IMR-90 (cell line): ENCODE measurements around the gene CNKSR3. TPM values are rescaled to one million over a fixed set of nuclear protein-coding genes. Genes with fewer than 3 reads are reported as not detected.
"Not testable (repeated sequence)": the region's sequence is repeated elsewhere in the genome, so short reads cannot be mapped to it uniquely, and the experiment has no call there.

ENCODE experiments used
- ATAC-seq: fragments of 200-7000 bp; cut with Tn5 transposase; 2 replicates; pipeline ENCODE4 v1.9.1; 2020; ENCODE audit warnings: low read depth, mild to moderate bottlenecking, moderate library complexity
- BruUV-seq: library from RNA; stranded (reverse); fragments of 400-500 nt; replicated peaks from 2 replicates; lab custom pipeline; 2021; lab: Mats Ljungman, UMichigan
- CTCF ChIA-PET: fragments of 300-600 bp; formaldehyde crosslinking; extraction: SDS; loops from one replicate; lab custom pipeline; 2021; ENCODE audit warnings: antibody characterized with exemption; lab: Yijun Ruan, JAX
- POLR2A ChIA-PET: fragments of 300-600 bp; sonication (Branson Sonifier 250); formaldehyde crosslinking; loops from one replicate; lab custom pipeline; 2022; ENCODE audit warnings: antibody characterized with exemption; ENCODE audit not compliant: unreplicated experiment; lab: Charles Lee
- DNase-seq: peaks from one replicate; pipeline ENCODE4 v3.0.0; 2013
- H2AFZ ChIP-seq: replicated peaks from 2 replicates; pipeline ENCODE3; 2013; ENCODE audit warnings: low read length, mild to moderate bottlenecking; ENCODE audit not compliant: poor library complexity
- H2AK5ac ChIP-seq: 2 replicates; pipeline ENCODE4 v1.6.1; 2013; ENCODE audit warnings: low read depth, low read length, inconsistent platforms
- H2AK9ac ChIP-seq: replicated peaks from 2 replicates; pipeline ENCODE3; 2013; ENCODE audit warnings: mild to moderate bottlenecking, low read depth, low read length, moderate library complexity; ENCODE audit not compliant: poor library complexity
- H2BK120ac ChIP-seq: 2 replicates; pipeline ENCODE4 v1.6.1; 2013; ENCODE audit warnings: low read depth, low read length, inconsistent platforms
- H2BK15ac ChIP-seq: 3 replicates; pipeline ENCODE4 v1.6.1; 2013; ENCODE audit warnings: low read depth, low read length, inconsistent platforms
- H2BK20ac ChIP-seq: 2 replicates; pipeline ENCODE4 v1.6.1; 2013; ENCODE audit warnings: low read depth, mild to moderate bottlenecking, inconsistent platforms, low read length, moderate library complexity
- H2BK5ac ChIP-seq: 2 replicates; pipeline ENCODE4 v1.6.1; 2013; ENCODE audit warnings: mild to moderate bottlenecking, low read depth, low read length, inconsistent platforms; ENCODE audit not compliant: poor library complexity, severe bottlenecking
- H3K14ac ChIP-seq: replicated peaks from 2 replicates; pipeline ENCODE4 v1.6.1; 2013; ENCODE audit warnings: low read depth, low read length, inconsistent platforms
- H3K18ac ChIP-seq: 2 replicates; pipeline ENCODE4 v1.6.1; 2013; ENCODE audit warnings: low read depth, low read length, control low read depth
- H3K23ac ChIP-seq: 2 replicates; pipeline ENCODE4 v1.6.1; 2013; ENCODE audit warnings: low read depth, low read length, inconsistent platforms
- H3K27ac ChIP-seq: 2 replicates; pipeline ENCODE4 v1.5.1; 2013; ENCODE audit warnings: mild to moderate bottlenecking, control low read depth, low read length; ENCODE audit not compliant: insufficient read depth
- H3K27me3 ChIP-seq: 2 replicates; pipeline ENCODE4 v1.6.1; 2013; ENCODE audit warnings: low read length; ENCODE audit not compliant: control insufficient read depth, insufficient read depth
- H3K36me3 ChIP-seq: 2 replicates; pipeline ENCODE4 v1.6.1; 2013; ENCODE audit warnings: low read length, mixed read lengths; ENCODE audit not compliant: control insufficient read depth, insufficient read depth
- H3K4ac ChIP-seq: 2 replicates; pipeline ENCODE4 v1.6.1; 2013; ENCODE audit warnings: low read depth, low read length, inconsistent platforms
- H3K4me1 ChIP-seq: 2 replicates; pipeline ENCODE4 v1.6.1; 2013; ENCODE audit warnings: low read length, mixed read lengths; ENCODE audit not compliant: control insufficient read depth, insufficient read depth
- H3K4me2 ChIP-seq: 2 replicates; pipeline ENCODE4 v1.6.1; 2013; ENCODE audit warnings: low read depth, mild to moderate bottlenecking, control low read depth, low read length, moderate library complexity
- H3K4me3 ChIP-seq: 2 replicates; pipeline ENCODE4 v1.5.1; 2013; ENCODE audit warnings: low read depth, mild to moderate bottlenecking, control low read depth, low read length, moderate library complexity; ENCODE audit not compliant: insufficient read depth
- H3K56ac ChIP-seq: 2 replicates; pipeline ENCODE4 v1.6.1; 2013; ENCODE audit warnings: low read length, inconsistent platforms; ENCODE audit not compliant: insufficient read depth; ENCODE audit errors: extremely low read depth
- H3K79me1 ChIP-seq, 2 experiments: 2 replicates each; pipeline ENCODE4 v1.6.1; 2013; ENCODE audit warnings: low read length in 2 of 2, inconsistent platforms in 1 of 2, low read depth in 1 of 2
- H3K9ac ChIP-seq: 2 replicates; pipeline ENCODE4 v1.6.1; 2013; ENCODE audit warnings: low read depth, low read length, control low read depth
- H3K9me1 ChIP-seq: 2 replicates; pipeline ENCODE4 v1.6.1; 2013; ENCODE audit warnings: low read length, inconsistent platforms; ENCODE audit not compliant: insufficient read depth
- H3K9me3 ChIP-seq: 2 replicates; pipeline ENCODE4 v1.6.1; 2013; ENCODE audit warnings: low read length; ENCODE audit not compliant: control insufficient read depth, insufficient read depth
- H4K20me1 ChIP-seq: 2 replicates; pipeline ENCODE4 v1.6.1; 2013; ENCODE audit warnings: low read length, inconsistent platforms; ENCODE audit not compliant: insufficient read depth
- H4K5ac ChIP-seq: 2 replicates; pipeline ENCODE4 v1.6.1; 2013; ENCODE audit warnings: mild to moderate bottlenecking, low read depth, low read length, control low read depth
- H4K8ac ChIP-seq, 2 experiments: 2 replicates each; pipeline ENCODE4 v1.6.1; 2013; ENCODE audit warnings: low read depth in 2 of 2, low read length in 2 of 2, control low read depth in 1 of 2, inconsistent platforms in 1 of 2
- H4K91ac ChIP-seq: 2 replicates; pipeline ENCODE4 v1.6.1; 2013; ENCODE audit warnings: low read depth, low read length, inconsistent platforms; ENCODE audit not compliant: insufficient read depth
- NFE2L2 ChIP-seq: fragments of 150-350 bp; IDR thresholded peaks from 2 replicates; pipeline ENCODE4 v1.6.1; 2016; ENCODE audit warnings: low read depth, mild to moderate bottlenecking, low read length
- WGBS, 2 experiments: methylation state at CpG; one replicate each; pipeline versions ENCODE4 v1.1.5 to v1.1.7; 2013; ENCODE audit warnings: missing lambda C conversion rate in 2 of 2; ENCODE audit not compliant: insufficient read length in 1 of 2; ENCODE audit errors: extremely low coverage in 2 of 2; 5-methylcytosine and 5-hydroxymethylcytosine counted together
- dilution Hi-C: fragments of 300-500 bp; cut with HindIII; formaldehyde crosslinking; loops from one replicate; pipeline ENCODE4 v1.14.3; 2018; ENCODE audit warnings: low sequenced_read_pairs; ENCODE audit not compliant: unreplicated experiment
- in situ Hi-C: fragments of 300-500 bp; cut with MboI; formaldehyde crosslinking; loops from 3 replicates; pipeline ENCODE4 v1.14.3; 2019; ENCODE audit warnings: low sequenced_read_pairs, inconsistent platforms, mixed read lengths
- intact Hi-C: fragments of 100-400 bp; cut with micrococcal nuclease; formaldehyde crosslinking; loops from 2 replicates; pipeline ENCODE4 v1.10.0; 2022
- polyA plus RNA-seq, 3 experiments: library from polyadenylated mRNA; depleted of rRNA; stranded (reverse); fragments of >200 nt; gene quantifications; 2 replicates each; pipeline ENCODE4 v1.2.3, GENCODE V29; 2012; ENCODE audit warnings: low replicate concordance in 1 of 3
- total RNA-seq: library from RNA; depleted of rRNA; stranded (reverse); fragments of >200 nt; gene quantifications from 2 replicates; pipeline ENCODE4 v1.2.3, GENCODE V29; 2012

The CNKSR3 gene
- total and polyA plus RNA-seq, 2 of the 4 experiments (the other 2 are of a cell fraction): 6.7 to 15.8 TPM

DNA sequence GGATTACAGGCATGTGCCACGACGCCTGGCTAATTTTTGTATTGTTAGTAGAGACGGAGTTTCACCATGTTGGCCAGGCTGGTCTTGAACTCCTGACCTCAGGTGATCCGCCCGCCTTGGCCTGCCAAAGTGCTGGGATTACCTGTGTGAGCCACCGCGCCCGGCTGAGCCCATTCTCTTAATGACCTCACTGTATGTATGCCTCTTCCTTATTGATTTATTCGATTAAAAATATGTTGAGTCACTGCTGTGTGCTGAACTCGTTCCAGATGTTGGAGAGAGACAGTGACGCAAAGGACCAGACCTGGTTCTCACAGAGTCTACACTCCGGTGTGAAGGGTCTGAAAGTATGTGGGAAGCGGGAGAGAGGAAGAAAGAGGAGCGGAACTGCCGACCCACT, 31.4 kb upstream of the CNKSR3 start:
- H3K36me3 ChIP-seq, H4K91ac ChIP-seq, H2BK15ac ChIP-seq, H2AK9ac ChIP-seq, H4K8ac ChIP-seq, BruUV-seq, H2AFZ ChIP-seq, DNase-seq, H3K9ac ChIP-seq, H4K20me1 ChIP-seq, H3K18ac ChIP-seq, intact Hi-C loops, H3K27ac ChIP-seq, H3K27me3 ChIP-seq, H3K4me3 ChIP-seq, H3K9me1 ChIP-seq, H3K4ac ChIP-seq, H3K23ac ChIP-seq, POLR2A ChIA-PET, H2BK20ac ChIP-seq, H2AK5ac ChIP-seq, H3K9me3 ChIP-seq, H2BK120ac ChIP-seq, ATAC-seq, in situ Hi-C loops, H3K14ac ChIP-seq, H3K79me1 ChIP-seq, H2BK5ac ChIP-seq, H4K5ac ChIP-seq, H3K4me2 ChIP-seq, H3K56ac ChIP-seq, H3K4me1 ChIP-seq, CTCF ChIA-PET, dilution Hi-C loops: not testable (repeated sequence)
- TF ChIP-seq NFE2L2: 0 out of 2 replicates have a peak, but pooled peaks have one; percentile 13
- WGBS, 2 experiments: 100% methylated on average over 3 of the region's 15 CpGs; no CpG with 5 or more reads in 1 of the 2 experiments
